ENCODE measurements around the gene HNRNPH3. TPM values are rescaled to one million over a fixed set of nuclear protein-coding genes. Genes with fewer than 3 reads are reported as not detected.
"Not testable (repeated sequence)": the region's sequence is repeated elsewhere in the genome, so short reads cannot be mapped to it uniquely, and the experiment has no call there.

The HNRNPH3 gene
- total RNA-seq, 1 donor from 2014 or later, result 95.3 TPM

DNA sequence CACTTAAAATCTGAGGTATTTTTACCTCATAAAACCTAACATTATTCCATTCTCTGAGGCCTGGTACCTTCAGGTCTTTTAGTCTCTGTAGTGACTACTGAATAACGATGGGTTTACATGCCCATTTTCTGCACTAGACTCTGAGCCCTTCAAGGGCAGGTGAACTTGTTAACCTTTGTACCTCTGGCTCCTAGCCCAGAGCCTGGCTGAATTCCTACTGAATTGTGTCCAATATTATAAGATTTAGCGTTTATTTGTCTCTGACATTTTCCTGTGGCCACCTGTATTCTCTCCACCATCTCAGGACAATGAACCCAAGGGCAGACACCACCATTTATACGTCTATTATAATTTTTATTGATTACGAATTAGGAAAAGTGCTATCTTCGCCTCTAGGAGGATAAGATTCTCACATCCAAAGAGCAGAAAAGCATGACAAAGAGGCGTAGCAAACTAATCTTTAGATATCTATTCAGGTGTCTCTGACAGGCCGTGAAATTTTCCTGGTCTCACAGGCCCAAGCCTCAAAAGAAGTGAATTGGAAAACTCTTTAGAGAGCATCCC lies 27.9 kb upstream of the HNRNPH3 start:
- H3K4me3 ChIP-seq, result no peak overlapping the region

DNA sequence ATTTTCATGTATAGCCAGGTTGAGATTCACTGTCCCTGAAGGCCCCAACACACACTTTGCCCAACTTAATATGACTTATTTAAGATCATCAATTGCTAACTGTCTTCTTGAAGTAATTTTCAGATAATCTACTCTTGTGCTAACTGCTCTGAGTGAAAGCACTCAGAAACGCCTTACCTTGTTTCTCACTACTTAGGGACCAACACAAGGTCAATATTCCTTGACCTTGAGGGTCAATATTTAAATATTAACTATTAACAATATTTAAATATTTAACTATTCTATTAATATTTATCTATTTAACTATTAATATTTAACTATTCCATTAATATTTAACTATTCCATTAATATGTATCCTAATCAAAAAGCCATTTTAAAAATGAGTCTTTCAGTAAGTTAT lies 26.0 kb upstream of the HNRNPH3 start:
- Histone ChIP-seq H3K27me3 (no peaks in the 10 kb centered on the region), H3K27ac (no peak overlapping the region), H3K9me3 (no peaks in the 10 kb centered on the region), H3K4me1 (no peaks in the 10 kb centered on the region), H3K4me3 (no peak overlapping the region), H3K36me3 (no peaks in the 10 kb centered on the region)
- no peak for ATAC-seq
- intact Hi-C loops (cut with DNase I), result loop anchor here (10.0 kb wide), 1 partner anchor 91 kb away; no protein-coding TSS in a partner anchor
- no peak for DNase-seq
- TF ChIP-seq, protein P1, sequence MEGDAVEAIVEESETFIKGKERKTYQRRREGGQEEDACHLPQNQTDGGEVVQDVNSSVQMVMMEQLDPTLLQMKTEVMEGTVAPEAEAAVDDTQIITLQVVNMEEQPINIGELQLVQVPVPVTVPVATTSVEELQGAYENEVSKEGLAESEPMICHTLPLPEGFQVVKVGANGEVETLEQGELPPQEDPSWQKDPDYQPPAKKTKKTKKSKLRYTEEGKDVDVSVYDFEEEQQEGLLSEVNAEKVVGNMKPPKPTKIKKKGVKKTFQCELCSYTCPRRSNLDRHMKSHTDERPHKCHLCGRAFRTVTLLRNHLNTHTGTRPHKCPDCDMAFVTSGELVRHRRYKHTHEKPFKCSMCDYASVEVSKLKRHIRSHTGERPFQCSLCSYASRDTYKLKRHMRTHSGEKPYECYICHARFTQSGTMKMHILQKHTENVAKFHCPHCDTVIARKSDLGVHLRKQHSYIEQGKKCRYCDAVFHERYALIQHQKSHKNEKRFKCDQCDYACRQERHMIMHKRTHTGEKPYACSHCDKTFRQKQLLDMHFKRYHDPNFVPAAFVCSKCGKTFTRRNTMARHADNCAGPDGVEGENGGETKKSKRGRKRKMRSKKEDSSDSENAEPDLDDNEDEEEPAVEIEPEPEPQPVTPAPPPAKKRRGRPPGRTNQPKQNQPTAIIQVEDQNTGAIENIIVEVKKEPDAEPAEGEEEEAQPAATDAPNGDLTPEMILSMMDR (IDR thresholded peaks at IDR 0.05), result no peak

More for the DNA sequence above, 27.9 kb upstream of the HNRNPH3 start:
- ATAC-seq (no peak), DNase-seq (no peak)
- H3K9me3 ChIP-seq, result no peaks in the 10 kb centered on the region
- H3K4me1 ChIP-seq, result no peaks in the 10 kb centered on the region
- H3K27me3 ChIP-seq, result no peaks in the 10 kb centered on the region
- TF ChIP-seq, protein P1 (IDR thresholded peaks at IDR 0.05), result no peak
- H3K27ac ChIP-seq, result no peak overlapping the region
- intact Hi-C loops (cut with DNase I), result loop anchor here (10.0 kb wide), 1 partner anchor 89 kb away; no protein-coding TSS in a partner anchor
- H3K36me3 ChIP-seq, result no peaks in the 10 kb centered on the region

DNA sequence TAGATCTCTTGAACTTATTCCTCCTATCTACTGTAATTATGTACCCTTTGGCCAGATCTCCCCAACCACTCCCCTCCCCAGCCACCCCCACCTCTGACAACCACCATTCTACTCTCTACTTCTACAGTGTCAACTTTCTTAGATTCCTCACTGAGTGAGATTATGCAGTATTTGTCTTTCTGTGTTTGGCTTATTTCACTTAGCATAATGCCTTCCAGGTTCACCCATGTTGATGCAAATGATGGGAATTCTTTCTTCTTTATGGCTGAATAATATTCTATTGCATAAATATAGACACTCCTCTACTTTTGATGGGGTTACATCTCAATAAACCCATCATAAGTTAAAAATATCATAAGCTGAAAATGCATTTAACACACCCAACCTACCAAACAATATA lies 21.3 kb upstream of the HNRNPH3 start:
- no peaks in the 10 kb centered on the region for H3K27me3 ChIP-seq
- TF ChIP-seq, protein P1 (IDR thresholded peaks at IDR 0.05), result no peak
- no peaks in the 10 kb centered on the region for H3K4me1 ChIP-seq
- no peaks in the 10 kb centered on the region for H3K36me3 ChIP-seq
- no peak for ATAC-seq
- intact Hi-C loops (cut with DNase I), result no loop called here
- no peaks in the 10 kb centered on the region for H3K9me3 ChIP-seq
- H3K27ac ChIP-seq, result no peak overlapping the region
- DNase-seq, result no peak
- no peak overlapping the region for H3K4me3 ChIP-seq

DNA sequence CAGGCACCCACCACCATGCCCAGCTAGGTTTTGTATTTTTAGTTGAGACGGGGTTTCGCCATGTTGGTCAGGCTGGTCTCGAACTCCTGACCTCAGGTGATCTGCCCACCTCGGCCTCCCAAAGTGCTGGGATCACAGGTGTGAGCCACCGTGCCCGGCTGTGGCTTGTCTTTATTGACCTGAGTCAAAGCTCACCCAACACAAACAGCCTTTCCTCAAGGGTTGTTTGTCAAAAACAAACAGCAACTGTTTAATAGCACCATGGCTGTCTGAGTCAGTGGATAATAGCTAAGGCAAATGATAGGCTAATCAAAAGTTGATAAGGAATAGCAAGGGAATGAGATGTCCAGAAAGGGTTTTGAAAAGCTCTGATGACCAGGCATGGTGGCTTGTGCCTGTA lies 16.9 kb upstream of the HNRNPH3 start:
- H3K4me3 ChIP-seq; intact Hi-C loops (cut with DNase I); ATAC-seq; H3K4me1 ChIP-seq; H3K27ac ChIP-seq; H3K27me3 ChIP-seq; H3K36me3 ChIP-seq; DNase-seq; H3K9me3 ChIP-seq: not testable (repeated sequence)

DNA sequence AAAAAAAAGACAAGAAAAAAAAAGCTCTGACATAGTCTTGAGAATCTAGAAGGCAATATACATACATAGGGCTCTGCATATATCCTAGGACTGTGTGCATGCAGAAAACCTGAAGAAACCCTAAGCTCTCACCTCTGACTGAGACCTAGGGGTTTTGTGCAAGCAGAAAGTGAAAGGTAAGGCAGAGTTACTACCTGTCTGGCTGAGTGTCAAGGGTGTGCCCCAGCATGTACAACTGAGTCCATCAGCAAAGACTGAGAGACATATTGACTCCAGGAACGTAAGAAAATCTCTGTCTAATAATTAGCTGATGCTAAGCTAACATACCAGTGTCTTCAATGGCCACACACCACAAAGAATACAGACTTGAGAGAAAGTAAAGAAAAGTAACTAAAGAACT lies 16.3 kb upstream of the HNRNPH3 start:
- ATAC-seq (no peak), DNase-seq (no peak)
- H3K27me3 ChIP-seq, result no peaks in the 10 kb centered on the region
- H3K4me1 ChIP-seq, result no peaks in the 10 kb centered on the region
- TF ChIP-seq, protein P1 (IDR thresholded peaks at IDR 0.05), result no peak
- no peaks in the 10 kb centered on the region for H3K9me3 ChIP-seq
- intact Hi-C loops (cut with DNase I), result no loop called here
- no peak overlapping the region for H3K27ac ChIP-seq
- H3K36me3 ChIP-seq, result no peaks in the 10 kb centered on the region
- no peak overlapping the region for H3K4me3 ChIP-seq

DNA sequence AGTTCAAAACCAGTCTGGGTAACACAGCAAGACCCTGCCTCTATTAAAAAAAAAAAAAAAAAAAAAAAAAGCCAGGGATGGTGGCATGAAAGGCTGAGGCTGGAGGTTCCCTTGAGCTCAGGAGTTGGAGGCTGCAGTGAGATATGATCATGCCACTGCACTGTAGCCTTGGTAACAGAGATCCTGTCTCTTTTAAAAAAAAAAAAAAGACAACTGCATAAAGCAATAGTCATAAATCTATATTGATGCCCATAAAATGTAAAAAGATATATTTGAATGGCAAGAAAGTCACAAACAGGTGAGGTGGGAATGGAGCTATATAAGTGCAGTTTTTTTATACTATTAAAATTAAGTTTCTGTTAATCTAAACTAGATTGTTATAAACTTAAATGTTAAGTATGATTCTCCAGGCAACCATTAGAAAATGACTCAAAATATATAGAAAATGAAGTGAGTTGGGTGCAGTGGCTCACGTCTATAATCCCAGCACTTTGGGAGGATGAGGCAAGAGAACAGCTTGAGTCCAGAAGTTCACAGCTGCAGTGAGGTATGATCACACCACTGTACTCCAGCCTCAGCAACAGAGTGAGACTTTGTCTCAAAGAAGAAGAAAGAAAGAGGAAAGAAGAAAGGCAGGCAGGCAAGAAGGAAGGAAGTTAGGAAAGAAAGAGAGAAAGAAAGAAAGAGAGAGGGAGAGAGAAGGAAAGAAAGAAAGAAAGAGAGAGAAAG lies 13.4 kb upstream of the HNRNPH3 start:
- Histone ChIP-seq H3K27ac (no peak overlapping the region), H3K4me1 (no peaks in the 10 kb centered on the region), H3K9me3 (no peaks in the 10 kb centered on the region), H3K4me3 (no peak overlapping the region), H3K36me3 (no peaks in the 10 kb centered on the region), H3K27me3 (no peaks in the 10 kb centered on the region)
- ATAC-seq (no peak), DNase-seq (no peak)
- TF ChIP-seq, protein P1 (IDR thresholded peaks at IDR 0.05), result no peak
- intact Hi-C loops (cut with DNase I), result no loop called here

DNA sequence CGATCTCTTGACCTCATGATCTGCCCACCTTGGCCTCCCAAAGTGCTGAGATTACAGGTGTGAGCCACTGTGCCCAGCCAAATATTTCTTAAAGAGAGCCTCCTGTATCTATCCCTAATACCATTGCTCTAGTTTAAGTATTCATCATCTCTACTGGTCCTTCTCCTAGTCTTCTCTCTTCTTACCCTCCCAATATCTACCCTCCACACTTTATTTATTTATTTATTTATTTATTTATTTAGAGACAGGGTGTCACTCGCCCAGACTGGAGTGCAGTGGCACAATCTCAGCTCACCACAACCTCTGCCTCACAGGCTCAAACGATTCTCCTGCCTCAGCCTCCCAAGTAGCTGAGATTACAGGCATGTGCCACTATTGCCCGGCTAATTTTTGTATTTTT lies 7.5 kb upstream of the HNRNPH3 start:
- ATAC-seq; H3K9me3 ChIP-seq; H3K4me3 ChIP-seq; H3K27me3 ChIP-seq; H3K27ac ChIP-seq; H3K36me3 ChIP-seq; DNase-seq; intact Hi-C loops (cut with DNase I): not testable (repeated sequence)
- peaks cover 14% of the 10 kb centered on the region for H3K4me1 ChIP-seq

All from upper lobe of right lung (tissue), 1 donor.